NCI-H82 (cell line): ENCODE measurements around the gene COL4A2.
"Not testable (repeated sequence)": the region's sequence is repeated elsewhere in the genome, so short reads cannot be mapped to it uniquely, and the experiment has no call there.

Source experiments
- DNase-seq: peaks from one replicate; lab custom pipeline; 2025; lab: John Stamatoyannopoulos, UW

Gene COL4A2

DNA sequence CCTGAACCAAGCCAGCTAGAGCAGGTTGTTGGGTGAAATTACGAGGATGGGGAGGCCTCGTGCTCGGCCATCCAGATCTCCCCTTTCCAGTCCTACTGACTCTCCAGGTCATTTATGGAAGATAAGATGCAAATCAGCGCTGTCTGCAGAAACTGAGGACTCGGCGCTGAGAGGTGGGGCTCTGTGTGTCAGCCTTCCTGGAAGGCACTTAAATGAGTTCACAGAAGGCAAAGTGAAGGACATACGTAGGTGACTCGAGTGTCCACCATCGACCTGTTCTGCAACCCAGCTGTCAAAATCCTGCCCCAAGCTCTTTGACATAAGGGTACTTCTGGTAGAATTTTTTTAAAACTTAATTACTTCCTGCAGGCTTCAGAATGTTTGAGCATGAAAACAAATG is 168.0 kb downstream of the COL4A2 start:
- DNase-seq, result no peak

DNA sequence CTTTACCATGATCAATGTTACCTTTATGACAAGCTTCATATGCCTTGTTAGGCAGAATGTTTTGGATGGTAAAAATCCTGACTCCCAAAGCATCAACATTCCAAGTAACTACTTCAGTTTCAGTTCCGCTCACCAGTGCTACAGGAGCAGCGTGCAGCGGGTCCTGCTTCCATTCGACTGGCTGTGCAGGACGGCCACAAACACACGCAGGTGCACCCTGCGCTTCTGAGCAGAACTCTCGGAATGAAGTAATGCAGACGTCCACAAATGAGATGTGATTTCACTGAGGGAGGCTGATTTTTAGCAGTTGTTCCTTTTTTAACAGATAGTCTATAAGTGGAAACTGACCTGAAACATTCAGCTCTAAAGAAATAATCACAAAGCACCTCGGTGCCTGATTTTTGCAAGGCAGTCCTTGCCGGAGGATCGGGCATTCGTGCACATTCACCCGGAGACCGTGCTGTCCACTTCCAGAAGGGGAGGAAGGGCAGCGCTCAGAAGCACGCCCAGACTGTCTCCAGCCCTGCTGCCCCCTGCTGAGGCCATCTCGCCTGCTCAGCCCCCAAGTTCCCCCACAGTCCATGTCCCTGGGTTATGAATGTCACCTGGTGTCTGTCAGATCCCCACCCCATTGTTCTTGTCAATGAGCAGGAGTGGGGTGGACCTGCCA is 168.6 kb downstream of the COL4A2 start:
- no peak for DNase-seq

DNA sequence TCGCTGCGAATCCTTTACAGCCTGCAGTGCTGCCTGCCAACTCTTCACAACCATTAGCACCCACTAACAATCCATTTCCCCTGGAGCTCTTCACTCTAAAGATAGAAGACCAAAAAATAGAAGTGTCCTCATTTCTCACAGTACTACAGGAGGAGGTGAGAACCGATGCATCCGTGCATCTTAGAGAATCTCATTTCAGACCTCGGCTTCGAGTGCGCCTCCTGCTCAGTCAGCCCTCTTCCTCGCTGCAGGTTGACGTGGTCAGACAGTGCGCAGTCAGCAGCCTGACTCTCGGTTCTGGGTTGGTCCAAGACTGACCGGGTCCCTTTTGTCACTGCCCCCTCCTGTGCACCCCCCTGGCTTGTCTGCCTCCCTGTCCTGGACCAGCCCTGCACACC is 169.1 kb downstream of the COL4A2 start:
- no peak for DNase-seq

DNA sequence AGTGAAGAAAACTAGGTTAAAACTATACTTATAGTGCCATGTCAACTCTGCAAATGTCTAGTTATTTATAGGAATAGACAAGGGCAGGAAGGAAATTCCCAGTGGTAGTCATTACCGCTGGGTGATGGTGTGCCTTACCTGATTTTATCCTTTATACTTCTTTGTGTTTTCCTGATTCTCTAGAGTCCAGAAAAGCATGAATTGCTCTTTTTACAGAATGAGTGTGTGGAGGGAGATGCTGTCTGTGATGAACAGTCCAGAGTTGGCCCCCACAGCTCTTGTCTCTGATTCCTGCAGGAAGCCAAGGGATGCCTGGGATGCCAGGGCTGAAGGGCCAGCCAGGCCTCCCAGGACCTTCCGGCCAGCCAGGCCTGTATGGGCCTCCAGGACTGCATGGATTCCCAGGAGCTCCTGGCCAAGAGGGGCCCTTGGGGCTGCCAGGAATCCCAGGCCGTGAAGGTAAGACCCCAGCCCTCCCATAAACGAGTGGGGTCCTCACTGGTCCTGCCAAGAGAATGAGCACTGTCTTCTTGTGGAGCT is 170.7 kb downstream of the COL4A2 start:
- no peak for DNase-seq

DNA sequence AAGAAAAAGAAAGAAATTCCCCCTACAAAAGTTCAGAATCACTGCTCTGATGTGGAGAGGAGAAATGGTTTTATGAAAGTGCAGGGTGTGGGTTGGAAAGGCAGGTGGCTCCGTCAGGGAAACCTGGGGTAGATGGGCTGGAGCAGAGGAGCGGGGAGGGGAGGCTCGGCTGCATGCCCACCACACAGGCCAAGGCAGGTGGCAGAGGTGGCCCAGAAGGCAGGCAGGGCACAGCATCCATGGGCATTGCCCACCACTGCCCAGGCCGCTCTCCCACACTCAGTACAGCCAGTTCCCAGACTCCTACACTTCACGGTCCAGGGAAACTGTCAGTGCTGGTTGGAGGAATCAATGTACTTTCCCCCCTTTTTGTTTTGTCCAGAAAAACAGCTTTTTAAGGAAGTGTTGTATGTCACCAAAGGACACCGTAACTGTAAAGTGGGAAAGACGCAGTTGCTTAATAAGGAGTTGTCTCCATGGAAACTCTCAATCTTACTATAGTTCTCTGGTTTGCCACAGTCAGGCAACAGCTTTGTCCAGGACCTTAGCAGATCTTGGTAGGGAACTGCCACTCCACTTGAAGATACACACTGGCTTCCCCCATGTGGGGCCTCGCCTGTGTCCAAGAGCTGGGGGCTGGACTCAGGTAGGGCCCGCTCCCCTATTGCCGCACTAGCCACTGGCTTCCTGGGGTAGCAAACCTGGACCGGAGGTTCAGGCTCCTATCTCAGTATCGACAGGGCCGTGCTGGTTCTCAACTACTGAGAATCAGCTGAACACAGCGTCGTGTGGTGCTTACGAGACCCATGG is 171.5 kb downstream of the COL4A2 start:
- no peak for DNase-seq

DNA sequence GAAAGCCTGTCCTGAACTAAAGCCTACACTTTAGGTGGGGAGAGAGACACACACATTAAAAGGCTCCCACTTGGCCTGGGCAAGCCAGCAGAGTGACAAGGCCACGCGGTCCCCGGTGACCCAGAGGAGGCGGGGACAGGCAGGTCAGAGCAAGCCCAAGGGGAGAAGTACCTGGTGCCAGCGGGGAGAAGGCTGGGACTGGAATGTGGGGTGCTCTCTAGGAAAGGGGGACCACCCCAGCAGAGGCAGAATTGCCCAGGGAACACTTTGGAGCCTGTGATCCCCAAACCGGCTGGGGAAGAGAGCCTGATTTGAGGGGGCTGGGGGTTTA is 172.1 kb downstream of the COL4A2 start:
- DNase-seq, result no peak

DNA sequence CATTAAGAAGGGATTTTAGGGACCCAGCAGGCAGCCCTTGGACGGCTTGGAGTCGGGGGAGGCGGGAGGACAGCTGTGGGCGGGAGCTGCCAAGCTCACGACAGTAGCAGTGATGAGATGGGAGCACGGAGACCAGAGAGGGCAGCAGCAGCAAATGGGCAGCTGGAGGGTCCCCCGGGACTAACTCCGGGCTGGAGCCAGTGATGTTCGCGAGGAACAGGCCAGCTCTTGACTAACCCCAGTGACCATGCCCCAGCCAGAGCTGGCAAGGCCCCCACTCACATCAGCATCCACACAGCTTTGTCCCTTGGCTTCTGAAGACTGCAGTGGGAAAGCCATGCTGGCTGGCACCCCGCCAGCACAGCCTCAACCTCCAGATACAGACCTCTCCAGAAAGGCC is 172.6 kb downstream of the COL4A2 start:
- DNase-seq, result no peak

DNA sequence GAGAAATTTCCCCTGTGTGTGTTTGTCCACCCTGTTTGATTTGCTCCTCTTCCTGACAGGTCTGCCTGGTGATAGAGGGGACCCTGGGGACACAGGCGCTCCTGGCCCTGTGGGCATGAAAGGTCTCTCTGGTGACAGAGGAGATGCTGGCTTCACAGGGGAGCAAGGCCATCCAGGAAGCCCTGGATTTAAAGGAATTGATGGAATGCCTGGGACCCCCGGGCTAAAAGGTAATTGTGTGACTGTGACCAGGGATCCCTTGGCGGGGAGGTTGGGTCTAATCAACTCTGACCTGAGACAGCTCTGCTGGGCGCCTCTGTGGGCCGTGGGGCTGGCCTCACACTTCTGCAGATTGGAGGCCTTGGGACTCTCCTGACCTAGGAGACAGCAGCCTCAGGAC is 173.1 kb downstream of the COL4A2 start:
- no peak for DNase-seq

DNA sequence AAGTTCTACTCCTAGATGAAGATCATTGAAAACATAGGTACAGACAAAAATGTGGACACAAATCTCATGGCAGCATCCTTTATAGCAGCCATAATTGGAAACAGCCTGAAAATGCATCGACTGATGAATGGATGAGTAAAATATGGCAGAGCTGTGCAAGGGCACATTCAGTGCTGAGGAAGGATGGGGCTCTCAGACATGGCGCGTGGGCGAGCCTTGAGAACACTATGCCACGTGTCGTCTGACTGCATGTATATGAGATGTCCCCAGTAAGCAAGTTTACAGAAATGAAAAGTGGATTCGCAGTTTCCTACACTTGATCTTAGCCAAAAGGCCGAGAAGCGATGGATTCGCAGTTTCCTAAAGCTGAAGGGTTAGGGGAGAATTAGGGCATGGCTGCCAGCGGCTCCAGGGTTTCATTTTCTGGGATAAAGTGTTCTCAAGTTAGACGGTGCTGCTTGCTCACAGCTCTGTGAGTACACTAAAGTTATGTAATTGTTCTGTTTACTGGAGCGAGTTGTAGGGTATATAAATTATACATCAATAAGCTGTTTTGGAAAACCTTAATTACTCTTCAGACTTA is 176.4 kb downstream of the COL4A2 start:
- no peak for DNase-seq

DNA sequence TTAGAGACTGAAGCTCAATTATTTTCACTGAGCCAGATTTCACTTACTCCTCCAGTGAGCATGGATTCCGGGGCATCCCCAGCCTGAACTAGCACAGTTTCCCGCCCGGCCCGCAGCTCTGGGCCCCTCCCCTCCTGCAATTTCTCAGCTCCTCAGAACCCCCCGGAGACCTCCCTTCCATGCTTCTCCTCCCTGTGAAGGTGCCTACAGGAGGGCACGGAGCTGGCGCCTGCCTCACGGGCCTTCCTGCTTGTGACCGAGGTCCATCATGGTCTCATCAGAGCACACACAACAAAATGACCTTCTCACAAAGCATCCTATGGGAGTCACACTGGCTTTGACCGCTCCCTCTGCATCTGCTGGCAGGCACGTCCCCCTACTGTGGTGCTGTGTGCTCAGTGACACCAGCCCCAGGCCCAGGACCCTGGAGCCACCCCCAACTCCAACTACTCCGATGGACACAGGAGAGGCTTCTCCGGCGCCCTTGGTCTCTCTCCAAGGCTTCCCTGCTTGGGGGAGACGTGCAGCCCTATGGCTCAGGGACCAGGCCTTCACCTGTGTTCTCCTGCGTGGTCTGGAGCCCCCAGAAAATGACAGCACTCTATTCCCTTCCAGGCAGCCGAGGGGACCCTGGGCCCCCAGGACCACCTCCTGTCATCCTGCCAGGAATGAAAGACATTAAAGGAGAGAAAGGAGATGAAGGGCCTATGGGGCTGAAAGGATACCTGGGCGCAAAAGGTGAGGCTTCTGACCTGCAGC is 177.4 kb downstream of the COL4A2 start:
- no peak for DNase-seq

DNA sequence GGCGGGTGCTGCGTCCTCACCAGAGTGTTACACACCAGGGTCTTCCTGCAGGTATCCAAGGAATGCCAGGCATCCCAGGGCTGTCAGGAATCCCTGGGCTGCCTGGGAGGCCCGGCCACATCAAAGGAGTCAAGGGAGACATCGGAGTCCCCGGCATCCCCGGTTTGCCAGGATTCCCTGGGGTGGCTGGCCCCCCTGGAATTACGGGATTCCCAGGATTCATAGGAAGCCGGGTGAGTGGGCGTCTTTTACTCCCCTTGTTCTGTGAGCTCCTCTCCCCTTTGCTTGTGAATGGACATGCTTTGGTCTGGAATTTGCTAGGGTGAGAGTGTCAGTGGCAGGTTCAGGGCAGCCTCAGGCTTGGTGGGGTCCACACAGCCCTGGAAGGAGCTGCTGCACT is 178.5 kb downstream of the COL4A2 start:
- DNase-seq, result no peak

DNA sequence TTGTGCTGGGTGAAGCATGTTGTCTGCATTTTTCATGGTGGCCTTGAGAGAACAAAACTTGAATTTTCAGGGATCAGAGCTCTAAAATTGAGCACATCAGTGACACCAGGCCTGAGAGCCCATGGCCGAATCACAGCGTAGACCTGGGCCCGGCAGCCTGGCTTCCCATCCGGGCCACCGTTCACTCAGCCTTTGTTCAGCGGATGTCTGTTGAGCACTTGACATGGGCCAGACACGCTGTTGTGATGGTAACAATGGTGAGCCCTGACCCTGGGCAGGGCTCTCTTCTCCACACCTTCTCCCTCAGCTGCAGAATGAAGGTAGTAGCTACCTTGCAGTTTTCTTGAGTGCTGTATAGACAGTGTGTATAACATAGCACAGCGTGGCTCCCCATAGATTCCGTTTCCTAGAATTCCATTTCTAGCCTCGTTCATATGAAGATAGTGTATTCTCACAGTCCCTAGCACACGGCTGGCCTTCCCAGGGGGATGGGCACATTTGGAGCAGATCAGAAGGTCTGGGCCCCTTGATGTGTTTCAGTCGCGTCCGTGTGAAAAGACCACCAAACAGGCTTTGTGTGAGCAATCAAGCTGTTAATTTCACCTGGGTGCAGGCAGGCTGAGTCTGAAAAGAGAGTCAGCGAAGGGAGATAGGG is 179.1 kb downstream of the COL4A2 start:
- no peak for DNase-seq

DNA sequence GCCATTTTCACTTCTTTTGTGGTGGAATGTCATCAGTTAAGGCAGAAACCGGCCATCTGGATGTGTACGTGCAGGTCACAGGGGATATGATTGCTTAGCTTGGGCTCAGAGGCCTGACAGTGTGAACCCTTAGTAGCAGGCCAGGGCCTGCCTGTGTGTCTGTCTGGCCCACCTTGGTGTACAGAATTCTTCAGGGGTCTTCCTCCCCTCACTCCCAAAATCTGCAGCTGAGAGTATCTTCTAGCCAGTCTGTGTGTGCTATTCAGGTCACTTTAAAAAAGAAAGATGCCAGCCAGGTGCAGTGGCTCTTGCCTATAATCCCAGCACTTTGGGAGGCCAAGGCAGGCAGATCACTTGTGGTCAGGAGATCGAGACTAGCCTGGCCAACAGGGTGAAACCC is 179.8 kb downstream of the COL4A2 start:
- DNase-seq, result not testable (repeated sequence)

DNA sequence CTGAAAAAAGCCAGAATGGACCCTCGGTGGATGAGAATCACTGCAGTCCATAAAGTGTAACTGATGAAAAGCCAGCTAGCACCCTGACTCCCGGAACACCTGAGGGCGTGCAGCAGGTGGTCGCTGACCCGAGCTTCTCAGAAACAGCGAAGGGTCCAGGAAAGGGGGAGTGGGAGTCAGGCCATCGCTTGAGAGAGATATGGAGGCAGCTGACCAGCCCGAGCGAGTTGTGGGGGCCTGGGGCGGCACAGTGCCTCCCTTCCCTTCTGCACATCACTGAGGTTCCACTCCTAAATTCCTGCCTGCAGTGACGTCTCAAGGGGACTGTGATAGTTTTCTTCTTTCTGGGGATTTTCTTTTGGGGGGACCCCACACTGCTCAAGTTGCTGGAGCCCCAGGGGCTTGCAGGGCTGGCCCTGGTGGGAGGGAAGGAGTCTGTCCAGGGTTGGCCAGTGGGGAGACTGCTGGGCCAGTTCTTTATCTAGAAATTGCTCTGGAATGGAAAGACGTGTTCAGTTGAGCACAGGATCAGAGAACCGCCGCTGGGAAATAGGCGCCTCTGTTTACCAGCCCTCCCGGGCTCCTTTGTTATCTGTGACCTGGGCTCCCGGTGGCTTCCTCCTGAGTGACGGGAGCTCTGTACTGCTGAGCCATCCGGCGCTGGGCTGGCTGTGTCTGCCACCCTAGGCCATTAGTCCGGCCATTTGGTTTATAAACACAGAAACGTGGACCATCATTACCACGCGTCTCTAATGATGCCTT is 183.1 kb downstream of the COL4A2 start:
- DNase-seq, result no peak

DNA sequence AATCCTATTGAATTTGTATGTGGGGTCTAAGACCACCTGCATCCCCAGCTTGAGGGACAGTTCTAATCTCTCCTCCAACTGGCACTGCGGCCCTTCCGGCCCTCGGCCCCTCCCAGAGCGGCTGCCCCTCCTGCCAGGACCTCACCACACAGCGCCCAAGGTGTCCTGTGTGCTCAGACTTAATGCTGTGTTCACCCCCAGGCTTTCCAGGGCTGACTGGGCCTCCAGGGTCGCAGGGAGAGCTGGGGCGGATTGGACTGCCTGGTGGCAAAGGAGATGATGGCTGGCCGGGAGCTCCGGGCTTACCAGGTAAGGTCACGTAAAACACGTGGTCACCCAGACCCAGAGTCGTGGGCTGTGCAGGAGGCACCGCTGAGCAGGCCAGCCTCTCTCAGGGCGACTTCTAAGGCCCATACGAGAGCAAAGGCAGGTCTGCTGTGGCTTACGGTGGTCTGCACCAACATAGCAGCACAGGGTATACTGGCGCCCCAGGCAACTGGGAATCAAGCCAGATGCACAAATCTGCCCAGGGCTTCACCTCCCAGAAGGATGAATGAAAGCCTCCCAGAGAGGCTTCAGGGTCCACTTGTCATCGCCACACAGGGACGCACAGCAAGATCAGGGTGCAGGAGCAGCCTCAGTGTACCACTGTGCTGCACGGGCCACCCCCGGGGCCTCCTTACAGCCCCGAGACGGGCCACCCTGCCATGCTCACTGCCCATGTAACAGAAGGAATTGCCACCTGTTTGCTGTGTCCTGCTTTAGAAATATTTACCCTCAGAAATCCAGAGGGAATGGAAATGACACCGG is 185.0 kb downstream of the COL4A2 start:
- DNase-seq, result no peak

DNA sequence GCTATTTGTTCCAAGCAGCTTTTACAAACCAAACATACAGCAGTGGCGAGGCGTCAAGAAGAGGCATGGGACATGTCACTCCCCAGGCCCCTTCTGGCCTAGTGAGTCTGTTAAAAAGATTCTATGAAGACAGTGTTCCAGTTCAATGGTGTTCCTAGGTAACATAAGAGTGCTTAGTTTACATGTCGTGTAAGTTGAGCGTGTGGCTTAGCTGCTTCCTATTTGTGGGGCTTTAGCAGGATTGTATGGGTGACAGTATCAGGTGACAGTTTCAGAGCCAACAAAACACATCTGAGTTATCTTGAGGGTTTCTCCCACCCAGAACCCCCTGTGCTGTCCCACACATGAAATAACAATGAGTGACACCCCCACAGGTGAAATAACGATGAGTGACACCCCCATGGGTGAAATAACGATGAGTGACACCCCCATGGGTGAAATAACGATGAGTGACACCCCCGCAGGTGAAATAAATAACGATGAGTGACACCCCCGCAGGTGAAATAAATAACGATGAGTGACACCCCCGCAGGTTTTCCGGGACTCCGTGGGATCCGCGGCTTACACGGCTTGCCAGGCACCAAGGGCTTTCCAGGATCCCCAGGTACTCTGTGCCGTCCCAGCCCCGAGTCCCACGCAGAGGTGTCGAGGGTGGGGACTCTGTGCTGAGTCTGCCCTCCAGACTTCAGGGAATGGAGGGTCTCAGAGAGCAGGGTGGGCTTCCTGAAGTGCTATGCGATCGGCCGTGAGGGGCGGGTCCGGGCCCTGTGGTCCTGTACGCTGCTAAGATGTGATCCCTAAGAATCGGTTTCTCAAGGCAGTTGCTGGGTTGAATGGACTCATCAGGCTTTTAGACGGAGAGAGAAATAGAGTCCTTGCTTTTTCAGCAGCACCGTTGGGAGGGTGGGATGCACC is 185.9 kb downstream of the COL4A2 start:
- no peak for DNase-seq

DNA sequence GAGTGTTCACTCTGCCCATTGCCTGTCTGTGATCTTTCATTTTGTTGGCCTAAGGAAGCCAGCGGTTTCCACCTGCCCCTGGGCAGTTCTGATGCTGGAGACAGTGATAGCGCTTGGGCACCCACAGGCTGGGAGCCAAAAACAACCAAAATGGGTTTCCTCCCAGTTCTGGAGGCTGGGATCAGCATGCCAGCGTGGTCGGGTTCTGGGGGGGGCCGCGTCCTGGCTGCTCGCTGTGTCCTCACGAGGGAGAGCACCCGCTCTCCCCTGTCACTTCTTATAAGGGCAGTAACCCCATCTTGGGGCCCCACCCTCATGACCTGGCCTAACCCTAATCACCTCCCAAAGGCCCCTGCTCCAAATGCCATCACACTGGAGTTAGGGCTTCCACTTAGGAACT is 186.5 kb downstream of the COL4A2 start:
- no peak for DNase-seq

DNA sequence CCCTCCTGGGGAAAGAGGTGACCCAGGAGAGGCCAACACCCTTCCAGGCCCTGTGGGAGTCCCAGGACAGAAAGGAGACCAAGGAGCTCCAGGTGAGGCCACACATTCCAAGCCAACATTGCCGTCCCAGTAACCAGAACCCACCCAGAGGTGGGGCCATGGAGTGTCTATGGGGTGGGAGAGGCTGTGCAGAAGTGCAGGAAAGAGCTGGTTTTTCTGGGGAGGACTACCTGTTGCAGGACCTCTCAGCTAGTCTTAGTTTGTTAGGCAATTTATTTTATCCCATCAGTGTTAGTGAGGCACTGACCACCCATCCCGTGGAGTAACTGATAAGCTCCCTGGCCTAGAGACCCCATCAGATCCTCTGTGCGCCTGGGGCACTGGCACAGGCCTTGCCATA is 188.3 kb downstream of the COL4A2 start:
- no peak for DNase-seq

DNA sequence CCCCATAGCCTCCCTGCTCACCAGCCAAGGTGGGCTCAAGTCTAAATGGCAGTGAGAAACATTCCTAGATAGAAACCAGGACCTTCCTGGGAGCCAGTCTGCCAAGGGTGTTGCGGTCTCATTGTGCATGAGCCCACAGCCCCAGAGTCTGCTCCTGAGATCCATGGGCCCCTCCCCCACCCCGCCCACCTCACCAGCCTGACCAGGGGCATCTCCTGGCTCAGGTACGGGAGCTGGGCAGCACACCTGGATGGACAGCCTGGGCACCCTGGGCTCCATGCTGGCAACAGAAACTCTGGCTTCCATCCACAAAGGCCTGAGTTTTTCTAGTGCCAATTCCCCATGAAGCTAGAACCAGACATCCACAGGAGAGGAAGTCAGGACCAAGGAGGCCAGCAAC is 188.8 kb downstream of the COL4A2 start:
- no peak for DNase-seq
